IPS-18c (cell line): ENCODE measurements around the gene GNAQ.

ENCODE experiments used
- H3K4me3 ChIP-seq: 2 replicates; pipeline ENCODE4 v1.7.0; 2013; ENCODE audit warnings: low read depth, mild to moderate bottlenecking, low read length, moderate library complexity; ENCODE audit not compliant: insufficient read depth
- H3K9me3 ChIP-seq: one replicate; pipeline ENCODE4 v1.6.1; 2013; ENCODE audit warnings: mild to moderate bottlenecking, low read length, moderate library complexity; ENCODE audit not compliant: control insufficient read depth, insufficient read depth

Gene GNAQ

GRCh38 chr9:77909306-77909705 is 122.3 kb downstream of the GNAQ start:
- Histone ChIP-seq H3K4me3 (no peak overlapping the region), H3K9me3 (no peaks in the 10 kb centered on the region)

GRCh38 chr9:77908293-77908692 is 123.3 kb downstream of the GNAQ start:
- no peaks in the 10 kb centered on the region for H3K9me3 ChIP-seq
- no peak overlapping the region for H3K4me3 ChIP-seq

DNA sequence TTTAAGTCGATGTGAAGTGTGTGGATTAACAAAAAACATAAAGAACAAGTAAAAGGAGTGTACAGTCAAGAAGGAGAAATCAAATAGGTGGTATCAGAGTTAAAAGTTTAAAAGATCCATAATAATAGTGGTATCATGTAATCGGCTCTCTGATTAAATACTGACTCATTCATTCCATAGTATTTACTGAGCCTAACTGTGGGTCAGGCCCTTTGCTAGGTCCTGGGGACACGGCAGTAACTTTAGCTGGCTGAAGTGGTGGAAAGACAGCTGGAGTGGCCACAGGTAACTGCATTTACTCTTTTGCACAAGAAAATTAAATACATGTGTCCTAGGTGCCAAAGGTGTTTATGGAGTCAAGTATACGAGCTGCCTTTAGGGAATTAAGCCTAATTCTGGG is 124.0 kb downstream of the GNAQ start:
- no peak overlapping the region for H3K4me3 ChIP-seq
- no peaks in the 10 kb centered on the region for H3K9me3 ChIP-seq

DNA sequence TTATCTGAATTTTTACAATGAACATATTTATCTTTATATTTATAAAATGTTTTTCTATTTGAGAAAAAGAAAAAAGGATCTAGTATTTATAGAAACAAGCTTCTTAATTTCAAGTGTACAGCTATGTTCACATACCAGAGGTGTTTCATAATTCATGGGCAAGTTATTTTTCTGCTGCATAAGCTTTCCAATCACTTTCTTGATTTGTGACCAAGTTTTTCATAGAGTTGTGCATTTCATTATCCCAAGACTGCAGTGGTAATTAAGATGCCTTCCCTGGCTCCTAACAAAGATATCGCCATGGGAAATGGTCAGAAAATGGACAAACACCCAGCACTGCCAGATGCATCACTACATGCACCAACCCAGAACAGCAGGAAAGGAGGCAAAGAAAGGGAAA is 124.6 kb downstream of the GNAQ start:
- no peaks in the 10 kb centered on the region for H3K9me3 ChIP-seq
- no peak overlapping the region for H3K4me3 ChIP-seq

GRCh38 chr9:77903666-77904285 is 127.8 kb downstream of the GNAQ start:
- H3K9me3 ChIP-seq: no peaks in the 10 kb centered on the region
- H3K4me3 ChIP-seq: no peak overlapping the region

GRCh38 chr9:77901771-77902170 is 129.8 kb downstream of the GNAQ start:
- Histone ChIP-seq H3K4me3 (no peak overlapping the region), H3K9me3 (no peaks in the 10 kb centered on the region)

GRCh38 chr9:77901018-77901417 is 130.6 kb downstream of the GNAQ start:
- Histone ChIP-seq H3K4me3 (no peak overlapping the region), H3K9me3 (no peaks in the 10 kb centered on the region)

GRCh38 chr9:77899679-77900354 is 131.8 kb downstream of the GNAQ start:
- Histone ChIP-seq H3K9me3 (no peaks in the 10 kb centered on the region), H3K4me3 (no peak overlapping the region)

DNA sequence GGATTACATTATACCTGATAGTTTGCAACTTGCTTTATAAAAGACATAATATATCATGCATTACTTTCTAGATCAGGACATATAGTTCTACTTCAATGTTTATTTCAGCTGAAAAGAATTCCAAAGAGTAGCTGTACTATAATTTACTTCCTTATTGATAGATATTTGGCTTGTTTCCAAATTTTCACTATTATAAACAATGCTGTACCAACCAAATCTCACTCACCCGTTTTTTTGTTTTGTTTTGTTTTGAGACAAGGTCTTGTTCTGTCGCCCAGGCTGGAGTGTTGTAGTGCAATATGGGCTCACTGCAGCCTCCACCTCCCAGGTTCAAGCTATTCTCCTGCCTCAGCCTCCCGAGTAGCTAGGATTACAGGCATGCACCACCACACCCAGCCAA is 132.7 kb downstream of the GNAQ start:
- Histone ChIP-seq H3K9me3 (no peaks in the 10 kb centered on the region), H3K4me3 (no peak overlapping the region)

DNA sequence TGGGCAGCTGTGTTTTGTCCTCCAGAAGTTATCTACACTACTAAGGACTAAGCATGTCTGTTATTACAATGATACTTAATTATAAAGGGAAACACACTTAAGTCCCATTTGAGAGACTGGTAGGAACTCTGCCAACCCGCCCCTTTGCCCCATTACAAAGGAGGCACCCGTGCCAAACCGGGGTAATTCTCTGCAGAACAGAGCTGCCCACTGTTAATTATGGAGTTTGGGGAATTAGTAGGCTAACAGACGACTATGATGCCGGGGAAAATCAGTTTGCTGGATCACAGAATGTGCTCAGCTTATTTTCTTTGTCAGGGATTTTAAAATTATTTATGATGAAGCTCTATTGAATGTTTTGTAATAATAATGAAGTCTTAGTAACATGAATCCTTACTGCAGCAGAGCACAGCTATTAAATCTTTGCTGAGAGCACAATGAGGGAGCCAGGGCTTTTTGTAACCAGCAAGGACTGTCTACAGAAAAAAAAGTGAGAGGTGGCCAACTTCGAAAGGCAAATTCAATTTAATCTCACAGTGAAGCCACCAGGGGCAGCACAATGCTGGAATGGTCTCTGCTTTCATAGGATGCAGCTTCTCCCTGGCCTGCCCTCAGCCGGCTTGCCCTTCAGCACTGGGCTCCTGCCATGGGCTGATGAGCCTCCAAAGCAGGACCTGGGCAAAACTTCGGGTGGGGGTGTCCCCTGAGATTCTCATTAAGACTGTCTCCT is 134.5 kb downstream of the GNAQ start:
- Histone ChIP-seq H3K4me3 (no peak overlapping the region), H3K9me3 (no peaks in the 10 kb centered on the region)

- Histone ChIP-seq H3K9me3 (no peaks in the 10 kb centered on the region), H3K4me3 (no peak overlapping the region)
Measured at GRCh38 chr9:77896269-77896937, 135.2 kb downstream of the GNAQ start.

- no peak overlapping the region for H3K4me3 ChIP-seq
- no peaks in the 10 kb centered on the region for H3K9me3 ChIP-seq
Measured at GRCh38 chr9:77893706-77894105, 137.9 kb downstream of the GNAQ start.

DNA sequence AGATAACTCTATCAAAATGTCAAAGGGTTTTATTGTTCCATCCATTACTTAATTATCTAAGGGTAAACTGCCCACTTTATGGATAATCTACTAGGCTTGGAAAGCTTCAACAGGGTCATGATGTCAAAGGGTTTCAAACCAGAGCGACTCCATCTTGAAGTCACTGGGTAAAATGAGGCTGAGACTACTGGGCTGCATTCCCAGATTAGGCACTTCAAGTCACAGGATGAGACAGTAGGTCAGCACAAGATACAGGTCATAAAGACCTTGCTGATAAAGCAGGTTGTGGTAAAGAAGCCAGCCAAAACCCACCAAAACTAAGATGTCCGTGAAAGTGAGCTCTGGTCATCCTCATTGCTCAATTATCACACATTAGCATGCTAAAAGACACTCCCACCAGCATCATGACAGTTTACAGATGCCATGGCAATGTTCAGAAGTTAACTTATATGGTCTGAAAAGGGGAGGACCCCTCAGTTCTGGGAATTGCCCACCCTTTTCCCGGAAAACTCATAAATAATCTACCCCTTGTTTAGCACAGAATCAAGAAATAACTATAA is 138.6 kb downstream of the GNAQ start:
- H3K9me3 ChIP-seq: no peaks in the 10 kb centered on the region
- no peak overlapping the region for H3K4me3 ChIP-seq

DNA sequence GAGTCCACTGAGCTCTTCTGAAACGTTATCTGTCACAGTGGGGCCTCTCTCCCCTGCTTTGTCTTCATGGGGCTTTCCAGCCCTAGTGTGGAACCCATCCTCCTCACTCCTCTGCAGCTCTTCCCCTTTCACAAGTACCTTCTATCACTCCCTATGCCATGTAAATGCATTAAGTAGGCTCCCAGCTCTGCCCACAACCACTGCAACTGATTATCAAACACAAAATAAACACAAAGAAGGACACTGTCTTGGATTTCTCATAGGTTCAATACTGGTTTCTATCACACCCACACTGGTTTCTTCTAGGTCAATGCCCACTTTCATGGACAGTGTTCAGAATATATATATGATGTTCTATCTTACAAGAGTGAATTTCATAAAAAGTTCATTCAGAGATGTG is 139.4 kb downstream of the GNAQ start:
- H3K4me3 ChIP-seq: no peak overlapping the region
- no peaks in the 10 kb centered on the region for H3K9me3 ChIP-seq

DNA sequence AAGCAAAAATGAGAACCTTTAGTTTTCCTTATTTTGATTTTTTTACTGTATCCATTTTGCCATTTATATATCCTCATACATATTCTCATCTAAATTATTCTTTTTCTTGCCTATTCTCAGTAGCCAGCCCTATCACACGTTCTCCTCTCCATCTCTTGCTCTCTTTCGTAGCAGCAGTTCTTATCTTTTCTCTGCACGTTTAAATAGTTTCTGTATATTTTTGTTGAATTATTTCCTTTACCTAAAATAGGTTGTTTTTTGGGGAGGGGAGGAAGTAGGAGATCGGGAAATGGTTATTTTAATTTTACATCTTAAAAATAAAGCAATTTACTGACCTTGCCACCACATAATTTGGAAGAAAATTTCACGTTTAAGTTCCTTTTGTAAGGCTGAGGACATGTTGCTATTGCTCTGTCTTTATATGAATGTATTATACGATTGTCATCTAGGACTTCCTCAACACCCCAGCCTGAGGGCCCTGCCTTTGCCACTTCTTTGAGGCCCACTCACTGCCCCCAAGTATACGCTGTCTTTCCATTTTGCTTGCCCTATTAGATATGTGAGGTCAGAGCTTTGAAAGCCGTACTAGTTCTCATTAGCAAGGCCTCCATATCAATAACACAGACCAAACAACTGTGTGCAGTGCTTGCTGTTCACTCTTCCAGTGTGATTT is 140.3 kb downstream of the GNAQ start:
- no peaks in the 10 kb centered on the region for H3K9me3 ChIP-seq
- no peak overlapping the region for H3K4me3 ChIP-seq

GRCh38 chr9:77887662-77888061 is 143.9 kb downstream of the GNAQ start:
- no peaks in the 10 kb centered on the region for H3K9me3 ChIP-seq
- H3K4me3 ChIP-seq: no peak overlapping the region

DNA sequence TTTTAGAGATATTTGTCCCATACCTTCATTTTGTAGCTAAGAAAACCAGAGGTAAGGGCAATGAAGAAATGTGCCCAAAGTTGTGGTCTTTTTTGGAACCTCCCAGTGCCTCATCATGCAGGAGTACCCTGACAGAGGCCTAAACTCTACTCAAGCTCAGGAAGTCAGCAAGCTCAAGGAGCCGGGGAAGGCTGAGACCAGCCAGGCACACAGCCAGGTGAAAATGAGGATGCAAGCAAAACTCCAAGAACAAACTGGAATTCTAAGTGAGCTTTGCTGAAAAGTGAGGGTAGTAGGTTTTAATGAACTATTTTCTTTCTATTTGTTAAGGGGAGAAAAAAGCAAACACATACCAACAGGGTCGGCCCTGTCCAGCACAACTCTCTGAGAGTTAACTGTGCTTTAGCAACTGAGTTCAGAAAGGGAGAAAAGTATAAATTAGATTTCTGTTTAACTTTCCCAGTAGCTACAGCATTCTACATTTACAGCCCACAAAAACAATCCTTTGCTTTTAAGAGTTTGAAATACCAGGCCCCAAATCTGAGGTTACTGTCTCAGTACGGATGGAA is 146.4 kb downstream of the GNAQ start:
- H3K9me3 ChIP-seq: no peaks in the 10 kb centered on the region

More for the DNA sequence above, 146.4 kb downstream of the GNAQ start:
- H3K4me3 ChIP-seq: no peak overlapping the region
